GM11168 (cell line): ENCODE data around the gene EMC1.
"Not testable (repeated sequence)": the region's sequence is repeated elsewhere in the genome, so short reads cannot be mapped to it uniquely, and the experiment has no call there.

Source experiments
- in situ Hi-C: fragments of 300-500 bp; cut with MboI; formaldehyde crosslinking; loops from one replicate; pipeline ENCODE4 v1.12.0; 2022; ENCODE audit warnings: low sequenced_read_pairs; ENCODE audit not compliant: unreplicated experiment

EMC1 gene

GRCh38 chr1:19220080-19220846 lies 31.1 kb downstream of the EMC1 start:
- in situ Hi-C loops = no loop called here

- in situ Hi-C loops = no loop called here
These were observed 31.9 kb downstream of the EMC1 start for GRCh38 chr1:19219451-19219850.

DNA sequence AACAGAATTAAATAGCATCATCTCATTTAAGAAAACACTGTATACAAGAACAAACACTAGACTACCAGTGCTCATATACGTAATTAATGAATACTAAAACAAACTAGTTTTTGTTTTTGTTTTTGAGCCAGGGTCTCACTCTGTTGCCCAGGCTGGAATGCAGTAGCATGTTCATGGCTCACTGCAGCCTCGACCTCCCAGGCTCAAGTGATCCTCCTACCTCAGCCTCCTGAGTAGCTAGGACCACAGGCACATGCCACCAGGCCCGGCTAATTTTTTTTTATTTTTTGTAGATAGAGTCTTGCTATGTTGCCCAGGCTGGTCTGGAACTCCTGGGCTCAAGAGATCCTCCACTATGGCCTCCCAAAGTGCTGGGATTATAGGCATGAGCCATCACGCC lies 34.7 kb downstream of the EMC1 start:
- in situ Hi-C loops = not testable (repeated sequence)

GRCh38 chr1:19213580-19213979 lies 37.7 kb downstream of the EMC1 start:
- in situ Hi-C loops = no loop called here

GRCh38 chr1:19212167-19212566 lies 39.2 kb downstream of the EMC1 start:
- in situ Hi-C loops = no loop called here

GRCh38 chr1:19210772-19211549 lies 40.4 kb downstream of the EMC1 start:
- in situ Hi-C loops = no loop called here

DNA sequence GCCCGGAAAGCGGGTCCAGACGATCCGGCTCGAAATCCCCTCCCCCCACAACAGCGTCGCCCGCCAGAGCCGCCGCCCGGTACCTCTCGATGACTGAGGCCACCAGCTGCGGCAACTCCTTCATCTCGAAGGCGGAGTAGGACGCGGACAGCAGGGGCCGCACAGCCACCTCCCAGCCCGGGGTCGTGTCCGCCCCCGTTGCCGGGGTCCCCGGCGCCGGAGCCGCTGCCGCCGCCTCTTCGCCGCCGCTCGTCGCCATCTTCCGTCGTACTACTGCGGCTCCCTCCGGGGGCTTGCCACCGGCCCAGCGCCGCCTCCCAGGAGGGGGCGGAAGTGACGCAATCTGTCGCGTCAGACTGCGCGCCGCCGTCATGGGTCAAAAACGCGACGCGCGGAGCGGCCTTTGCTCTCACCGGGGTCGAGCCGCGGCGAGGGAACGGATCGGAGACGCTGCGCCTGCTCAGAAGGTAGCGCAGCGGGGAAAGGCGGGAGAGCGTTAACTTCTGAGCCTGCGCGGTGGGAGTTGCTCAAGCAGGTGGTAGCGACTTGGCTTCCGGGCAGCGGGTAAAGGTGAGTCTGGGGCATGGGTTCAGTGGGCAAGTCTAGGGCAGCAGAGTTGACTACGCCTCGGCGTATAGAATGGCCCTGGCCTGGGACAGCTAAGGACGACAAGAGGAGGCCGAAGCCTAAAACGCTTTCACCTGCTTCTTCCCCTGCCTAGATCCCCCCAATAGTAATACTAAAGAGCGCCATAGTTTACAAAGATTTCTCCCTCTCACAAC lies 41.1 kb downstream of the EMC1 start, which contains the start of gene UBR4:
Gene UBR4 (minus strand): TSS at position 277 of the 782 bp plus-strand sequence. CDS start 18 bp downstream, at position 259.
- in situ Hi-C loops = no loop called here

DNA sequence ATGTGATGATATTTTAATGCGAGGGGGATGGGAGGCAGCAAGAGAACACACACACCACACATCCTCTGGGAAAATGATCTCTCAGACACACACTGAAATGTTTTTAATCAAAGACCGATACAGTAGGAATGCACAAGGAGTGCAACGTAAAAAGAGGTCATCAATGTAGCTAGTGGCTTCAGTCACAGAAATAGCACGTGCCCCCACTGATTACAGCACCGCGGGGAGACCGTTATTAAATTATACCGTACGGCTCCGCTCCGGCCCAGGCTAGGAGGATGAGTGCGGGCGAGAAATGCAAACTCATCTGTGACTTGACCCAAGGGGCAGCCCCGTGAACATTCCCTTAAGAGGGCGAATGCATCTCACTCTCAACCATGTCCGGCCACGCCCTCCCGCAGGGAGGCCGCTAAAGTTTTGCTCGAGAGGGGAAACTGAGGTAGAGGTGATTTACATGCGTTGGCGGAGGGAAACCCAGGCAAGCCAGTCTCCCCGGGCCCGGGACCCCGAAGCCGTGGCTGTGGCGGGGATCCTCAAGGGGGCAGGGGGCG lies 41.8 kb downstream of the EMC1 start:
- in situ Hi-C loops = no loop called here

GRCh38 chr1:19208710-19209438 lies 42.5 kb downstream of the EMC1 start:
- in situ Hi-C loops = no loop called here

DNA sequence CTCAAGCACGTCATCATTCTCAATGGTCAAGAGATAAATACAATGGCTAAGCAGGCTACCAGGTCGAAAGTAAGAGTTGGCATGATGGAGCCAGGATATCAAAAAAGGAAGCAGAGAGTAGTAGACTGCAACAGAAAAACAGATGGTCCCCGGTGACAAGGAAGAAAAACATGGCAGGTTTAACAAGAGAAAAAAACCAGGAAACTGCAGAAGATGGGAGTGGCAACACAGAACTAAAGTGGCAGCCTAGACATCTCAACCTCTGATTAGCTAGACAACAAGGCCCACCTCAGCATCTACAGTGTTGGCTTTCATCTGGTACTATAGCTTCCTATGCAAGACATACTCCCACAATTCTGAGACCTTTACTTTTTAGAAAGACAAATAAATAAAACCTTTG lies 44.4 kb downstream of the EMC1 start:
- in situ Hi-C loops = no loop called here

DNA sequence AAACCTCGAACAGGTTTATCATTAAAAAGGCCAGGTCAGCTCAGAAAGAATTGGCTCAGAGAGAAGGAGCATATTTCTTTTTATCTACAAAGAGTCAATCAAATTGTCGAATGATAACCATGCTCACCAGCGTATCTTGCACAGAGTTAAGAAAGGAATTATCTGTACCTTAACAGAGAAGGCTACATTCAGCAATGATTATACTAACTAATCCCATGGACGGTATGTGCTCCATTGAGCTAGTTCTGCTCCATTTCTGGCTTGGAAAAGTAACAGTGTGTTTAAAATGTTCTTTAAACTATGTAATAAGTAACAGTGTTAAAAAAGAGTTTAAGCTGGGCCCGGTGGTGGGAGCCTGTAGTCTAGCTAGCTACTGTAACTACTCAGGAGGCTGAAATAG lies 45.5 kb downstream of the EMC1 start:
- in situ Hi-C loops = no loop called here

- in situ Hi-C loops = no loop called here
These were observed 45.9 kb downstream of the EMC1 start for GRCh38 chr1:19205403-19205802.

GRCh38 chr1:19204446-19205266 lies 46.7 kb downstream of the EMC1 start:
- in situ Hi-C loops = no loop called here

- in situ Hi-C loops = no loop called here
These were observed 47.9 kb downstream of the EMC1 start for GRCh38 chr1:19203440-19203839.

DNA sequence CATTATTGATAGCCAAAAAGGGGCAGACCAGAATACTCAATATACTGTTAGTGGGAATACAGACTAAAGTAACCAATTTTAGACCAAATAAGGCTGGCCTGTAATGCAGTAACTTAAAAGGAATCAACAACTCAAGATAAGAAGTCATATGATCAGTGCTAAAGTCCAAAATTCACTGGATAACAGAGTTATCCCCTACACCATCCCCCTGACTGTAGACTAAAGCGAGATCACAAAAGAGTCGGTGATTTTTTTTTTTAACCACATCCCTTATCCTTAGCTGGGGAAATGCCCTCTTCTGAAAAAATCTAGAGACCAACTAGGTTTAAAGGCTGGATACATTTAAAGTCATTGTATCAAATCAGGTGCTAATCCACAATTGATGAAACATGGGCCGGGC lies 48.9 kb downstream of the EMC1 start:
- in situ Hi-C loops = no loop called here

GRCh38 chr1:19199969-19200604 lies 51.2 kb downstream of the EMC1 start:
- in situ Hi-C loops = no loop called here

- in situ Hi-C loops = no loop called here
These were observed 51.9 kb downstream of the EMC1 start for GRCh38 chr1:19199329-19199968.

DNA sequence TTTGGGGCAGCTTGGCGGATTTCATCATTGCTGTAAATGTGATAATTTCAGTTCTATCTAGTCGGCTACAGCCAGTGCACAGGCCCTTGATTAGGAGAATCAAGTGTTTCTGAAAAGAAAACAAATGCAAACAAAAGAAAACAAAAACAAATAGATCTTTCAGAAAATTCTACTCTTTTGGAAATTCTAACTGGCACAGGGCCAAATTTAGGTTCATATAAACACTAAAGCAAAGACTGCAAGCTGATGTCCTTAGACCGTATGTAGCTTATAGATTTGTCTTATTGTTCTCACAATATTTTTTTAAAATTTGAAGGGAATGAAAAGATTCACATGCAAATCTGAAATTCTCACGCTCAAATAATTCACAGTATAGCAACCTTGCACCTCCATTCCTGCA lies 52.5 kb downstream of the EMC1 start:
- in situ Hi-C loops = no loop called here
